SIG-M5 treated with dmso at 0.1 percent for 504 hours (cell line): ENCODE results near the gene SLC39A8.
A peak's percentile ranks its signal among the peaks of the same experiment; 100 is the strongest.
"Not testable (repeated sequence)": the region's sequence is repeated elsewhere in the genome, so short reads cannot be mapped to it uniquely, and the experiment has no call there.

ENCODE experiments used
- DNase-seq: peaks from one replicate; lab custom pipeline; 2025; ENCODE audit not compliant: unreplicated experiment; lab: John Stamatoyannopoulos, UW

The SLC39A8 gene

DNA sequence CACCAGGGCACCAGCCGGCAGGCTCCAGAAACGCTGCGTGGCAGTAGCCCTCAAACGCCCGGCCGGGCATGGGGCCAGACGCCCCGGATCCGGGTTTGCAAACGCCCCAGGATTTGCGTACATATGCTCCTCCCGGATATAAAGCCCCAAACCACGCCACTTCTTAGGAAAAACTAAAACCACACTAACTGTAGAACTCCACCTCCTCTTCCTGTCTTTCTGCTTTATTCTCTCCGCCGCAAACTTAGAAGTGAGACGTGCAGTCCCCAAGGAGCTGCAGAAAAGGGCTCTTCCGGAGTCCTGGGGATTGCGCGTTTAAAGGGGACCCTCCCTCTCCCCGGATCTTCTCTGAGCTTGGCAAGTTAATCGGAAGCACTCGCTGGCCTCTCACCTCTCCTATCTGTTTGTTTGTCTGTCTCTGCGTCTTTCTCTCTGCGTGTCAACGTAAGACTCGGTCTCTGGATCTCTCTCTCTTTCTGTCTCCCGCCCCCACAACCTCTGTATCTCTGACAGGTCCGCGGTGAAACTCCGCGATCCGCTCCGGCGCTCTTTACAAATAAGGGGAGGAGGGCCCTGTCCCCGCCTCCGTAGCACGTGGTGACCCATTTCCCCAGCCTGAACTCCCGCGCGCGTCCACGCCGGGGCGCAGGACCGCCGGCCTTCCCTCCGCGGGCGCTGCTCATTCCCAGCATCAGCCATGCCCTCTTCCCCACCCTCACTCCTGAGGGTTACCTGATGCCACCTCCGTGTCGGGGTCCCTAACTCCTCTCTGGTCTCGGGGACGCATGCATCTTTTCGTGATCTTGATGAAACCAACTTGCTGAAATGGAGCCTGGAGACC lies at the start of gene SLC39A8:
Gene SLC39A8 (minus strand): TSS at position 529 of the 841 bp plus-strand sequence. CDS start 820 bp downstream, outside the sequence.
- peak; percentile 87 for DNase-seq

DNA sequence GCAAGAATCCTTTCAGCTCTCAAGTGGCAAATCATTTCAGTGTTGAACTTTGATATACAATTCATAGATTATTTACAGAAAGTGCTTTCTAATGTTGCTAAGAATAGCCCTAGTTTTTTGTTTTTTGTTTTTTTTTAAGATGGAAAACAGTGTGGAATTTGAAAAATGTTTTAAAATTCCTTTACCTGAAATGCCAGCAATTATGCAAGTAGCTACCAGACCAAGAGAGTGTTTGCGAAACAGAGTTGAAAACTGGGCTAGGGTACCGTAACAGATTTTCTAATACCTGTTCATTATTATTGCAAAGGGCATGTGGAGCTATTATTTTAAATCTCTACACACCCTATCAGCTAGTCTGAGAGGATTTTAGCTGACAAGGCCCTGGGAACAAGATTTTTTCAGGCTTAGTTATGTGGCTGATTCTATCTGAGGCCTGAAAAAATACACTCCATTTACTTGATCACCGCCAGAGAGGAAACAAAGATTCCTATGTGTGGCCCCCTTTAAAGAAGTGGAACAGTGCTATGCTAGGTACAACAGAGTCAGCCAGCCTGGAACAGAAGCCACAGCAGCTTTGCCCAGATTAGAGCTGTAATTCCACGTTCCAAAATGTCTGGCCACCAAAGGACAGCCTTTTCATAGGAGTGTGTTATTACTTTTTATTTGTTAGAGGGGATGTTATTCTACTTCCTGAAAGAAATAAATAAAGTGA lies 46.9 kb upstream of the SLC39A8 start:
- no peak for DNase-seq

DNA sequence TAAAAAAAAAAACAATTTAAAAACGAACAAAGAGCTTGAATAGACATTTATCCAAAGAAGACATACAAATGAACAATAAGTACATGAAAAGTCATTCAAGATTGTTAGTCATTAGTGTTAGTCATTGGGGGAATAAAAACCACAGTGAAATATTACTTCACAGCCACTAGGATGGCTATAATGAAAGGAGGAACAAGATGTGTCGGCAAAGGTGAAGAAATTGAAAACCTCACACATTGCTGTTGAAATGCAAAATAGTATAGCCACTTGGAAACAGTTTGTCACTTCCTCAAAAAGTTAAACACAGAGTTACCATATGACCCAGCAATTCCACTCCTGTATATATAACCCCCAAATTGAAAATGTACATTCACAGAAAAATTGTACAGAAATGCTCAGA lies 45.2 kb upstream of the SLC39A8 start:
- peak; percentile 97 for DNase-seq

DNA sequence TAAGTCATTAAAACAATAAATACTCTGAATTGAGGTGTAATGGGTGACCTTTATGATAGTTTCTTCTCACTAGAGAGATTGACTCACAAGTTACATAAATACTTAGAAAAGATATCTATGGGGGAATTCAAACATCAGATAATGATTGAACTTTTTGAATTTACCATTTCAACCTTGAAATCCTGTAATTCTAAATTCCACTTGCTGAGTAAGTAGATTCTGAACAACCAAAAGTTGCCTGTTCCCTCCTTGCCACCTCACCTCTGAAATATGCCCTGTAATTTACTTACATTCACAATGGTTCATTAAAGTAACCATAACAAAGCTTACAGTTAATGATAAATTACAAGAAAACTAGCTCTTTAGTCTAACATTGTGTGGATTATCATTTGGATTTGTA lies 43.3 kb upstream of the SLC39A8 start:
- DNase-seq: no peak

GRCh38 chr4:102387552-102388150 lies 42.4 kb upstream of the SLC39A8 start:
- DNase-seq: no peak

GRCh38 chr4:102386966-102387365 lies 41.7 kb upstream of the SLC39A8 start:
- no peak for DNase-seq

- DNase-seq: not testable (repeated sequence)
Measured at GRCh38 chr4:102380253-102380652, 35.0 kb upstream of the SLC39A8 start.

GRCh38 chr4:102362922-102363432 lies 17.7 kb upstream of the SLC39A8 start:
- no peak for DNase-seq

DNA sequence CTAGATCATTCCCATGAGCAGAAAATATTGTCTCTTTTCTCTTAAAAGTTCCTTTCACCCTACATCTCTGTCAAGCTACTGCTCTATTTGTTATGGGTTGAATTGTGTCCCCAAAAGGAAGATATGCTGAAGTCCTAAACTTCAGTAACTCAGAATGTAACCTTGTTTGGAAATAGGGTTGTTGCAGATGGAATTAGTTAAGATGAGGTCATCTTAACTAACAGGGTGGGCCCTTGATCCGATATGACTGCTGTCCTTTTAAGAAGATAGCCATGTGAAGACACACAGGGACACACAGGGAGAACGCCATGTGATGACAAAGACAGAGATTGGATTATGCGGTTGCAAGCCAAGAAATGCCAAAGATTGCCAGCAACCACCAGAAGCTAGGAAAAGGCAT lies 12.8 kb upstream of the SLC39A8 start:
- no peak for DNase-seq

GRCh38 chr4:102357637-102358036 lies 12.4 kb upstream of the SLC39A8 start:
- not testable (repeated sequence) for DNase-seq

GRCh38 chr4:102356562-102357202 lies 11.4 kb upstream of the SLC39A8 start:
- no peak for DNase-seq

DNA sequence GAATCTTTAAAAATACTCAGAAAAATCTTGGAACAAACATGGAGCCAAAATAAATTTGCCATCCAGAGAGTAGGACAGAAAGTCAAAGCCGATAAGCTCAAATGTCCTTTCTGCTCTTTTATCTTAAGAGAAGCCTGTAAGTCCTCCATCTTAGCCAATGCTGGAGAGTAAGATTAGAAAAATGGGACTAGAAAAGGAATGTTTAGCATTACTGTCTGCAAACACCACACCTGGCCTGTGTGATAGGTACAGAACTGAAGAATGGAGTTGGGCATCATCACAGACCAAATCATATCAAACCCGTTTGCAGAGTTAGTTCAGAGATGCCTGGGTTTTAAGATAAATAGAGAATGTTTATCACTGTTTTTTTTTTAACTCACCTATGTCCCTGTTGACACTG lies 10.5 kb upstream of the SLC39A8 start:
- DNase-seq: no peak

DNA sequence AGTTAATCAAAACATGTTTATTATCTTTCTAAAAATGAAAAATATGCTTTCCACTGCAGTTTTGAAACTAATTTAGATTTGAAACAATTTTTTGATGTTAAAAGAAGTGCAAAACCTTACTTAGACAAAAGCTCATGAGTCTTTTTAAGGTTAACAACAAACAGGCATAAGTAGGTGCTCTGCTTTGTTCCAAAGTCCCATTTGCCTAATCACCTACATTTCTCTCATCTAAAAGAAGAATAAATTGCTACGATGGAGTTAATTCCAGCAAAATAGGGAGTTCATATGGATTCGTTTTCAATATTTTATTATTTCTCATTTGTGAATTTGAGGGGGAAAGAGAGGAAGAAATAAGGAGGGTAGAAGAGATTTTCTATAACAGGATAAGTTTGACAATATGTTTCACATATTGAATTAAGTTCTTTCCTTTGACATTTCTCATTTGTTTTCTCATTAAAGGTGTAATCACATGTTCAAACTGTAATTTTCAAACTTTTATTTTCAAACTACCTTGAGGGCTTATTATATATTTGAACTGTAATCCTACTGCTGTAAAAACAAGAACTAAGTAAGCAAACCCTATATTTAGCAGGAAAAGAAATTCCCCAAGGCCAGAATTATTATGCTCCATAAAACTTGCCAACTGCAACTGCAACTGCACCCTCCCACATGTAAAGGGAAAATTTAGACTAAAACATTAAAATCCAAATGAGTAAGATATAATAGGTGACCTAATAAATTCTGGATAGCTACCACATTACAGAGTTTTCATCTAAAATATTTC lies 9.6 kb upstream of the SLC39A8 start:
- DNase-seq: no peak

GRCh38 chr4:102352781-102353180 lies 7.5 kb upstream of the SLC39A8 start:
- no peak for DNase-seq

DNA sequence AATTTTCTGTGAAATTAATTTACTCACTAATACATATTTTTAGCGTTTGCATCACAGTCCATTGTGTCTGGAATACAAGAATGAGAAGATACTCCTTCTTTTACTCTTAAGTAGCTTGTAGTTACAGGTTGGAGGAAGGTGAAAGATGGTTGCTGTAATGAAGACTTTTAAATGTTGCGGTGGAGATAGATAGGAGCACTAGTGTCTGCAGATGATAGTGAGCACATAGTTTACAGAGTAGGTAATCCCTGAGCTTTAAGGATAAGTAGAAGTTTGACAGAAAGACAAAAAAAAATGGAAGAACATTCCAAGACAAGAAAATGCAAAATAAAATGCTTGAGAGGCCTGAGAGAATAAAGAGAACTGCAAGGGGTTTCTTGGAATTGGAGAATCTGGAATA lies 5.4 kb upstream of the SLC39A8 start:
- DNase-seq: no peak

- DNase-seq: no peak
Measured at GRCh38 chr4:102348701-102349100, 3.4 kb upstream of the SLC39A8 start.

- peak; percentile 60 for DNase-seq
Measured at GRCh38 chr4:102345795-102346100, 466 bp upstream of the SLC39A8 start.

GRCh38 chr4:102344520-102344953 lies 745 bp downstream of the SLC39A8 start:
- peak; percentile 49 for DNase-seq

- peak; percentile 24 for DNase-seq
Measured at GRCh38 chr4:102343964-102344519, 1.2 kb downstream of the SLC39A8 start.

GRCh38 chr4:102342404-102343074 lies 2.7 kb downstream of the SLC39A8 start:
- DNase-seq: no peak
